HG03139 (cell line): ENCODE data around the gene ACBD6.

Source experiments
- ATAC-seq: cut with Tn5 transposase; IDR thresholded peaks from one replicate; pipeline ENCODE4 v1.9.1; 2021; ENCODE audit not compliant: unreplicated experiment

The ACBD6 gene

DNA sequence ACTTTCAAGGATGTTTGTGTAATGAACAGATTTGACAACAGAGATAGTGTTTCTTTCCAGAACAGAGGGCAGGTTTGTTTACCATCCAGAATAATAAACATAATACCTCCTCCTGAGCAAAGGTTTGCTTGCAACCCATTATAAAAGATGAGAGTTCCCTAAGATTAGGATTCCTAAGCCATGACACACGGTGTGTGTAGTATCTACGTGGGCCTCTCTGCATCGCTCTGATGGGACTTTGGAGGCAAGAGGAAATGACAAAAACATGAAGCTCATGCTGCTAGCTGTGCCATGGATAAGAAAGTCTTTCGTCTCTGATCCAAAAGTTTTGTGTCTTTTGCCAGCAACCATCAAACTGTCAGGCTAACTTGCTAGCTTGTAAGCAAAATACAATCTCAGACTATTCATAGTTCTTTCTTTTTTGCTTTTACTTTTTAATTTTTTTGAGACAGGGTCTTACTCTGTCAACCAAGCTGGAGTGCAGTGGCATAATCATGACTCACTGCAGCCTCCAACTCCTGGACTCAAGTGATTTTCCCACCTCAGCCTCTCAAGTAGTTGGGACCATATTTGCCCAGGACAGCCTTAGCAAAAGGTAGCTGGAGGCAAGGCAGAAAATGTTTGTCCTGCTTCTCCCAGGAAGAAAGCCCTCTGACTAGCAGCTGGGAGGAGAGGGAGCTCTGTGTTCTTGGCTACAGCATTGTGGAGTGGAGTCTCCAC lies 191.2 kb downstream of the ACBD6 start:
- no peak for ATAC-seq

DNA sequence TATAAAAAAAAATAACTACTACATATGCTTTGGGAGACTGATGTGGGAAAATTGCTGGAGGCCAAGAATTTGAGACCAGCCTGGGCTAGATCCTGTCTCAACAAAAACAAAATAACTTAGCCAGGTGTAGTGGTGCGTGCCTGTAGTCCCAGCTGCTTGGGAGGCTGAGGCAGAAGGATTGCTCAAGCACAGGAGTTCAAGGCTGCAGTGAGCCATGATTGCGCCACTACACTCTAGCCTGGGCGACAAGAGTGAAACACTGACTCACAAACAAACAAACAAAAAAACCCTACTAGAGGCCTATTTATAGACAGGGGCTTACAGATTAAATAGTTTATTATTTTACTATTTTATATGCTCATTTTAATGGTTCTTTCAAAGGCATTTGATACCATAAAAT lies 192.3 kb downstream of the ACBD6 start:
- ATAC-seq: no peak

DNA sequence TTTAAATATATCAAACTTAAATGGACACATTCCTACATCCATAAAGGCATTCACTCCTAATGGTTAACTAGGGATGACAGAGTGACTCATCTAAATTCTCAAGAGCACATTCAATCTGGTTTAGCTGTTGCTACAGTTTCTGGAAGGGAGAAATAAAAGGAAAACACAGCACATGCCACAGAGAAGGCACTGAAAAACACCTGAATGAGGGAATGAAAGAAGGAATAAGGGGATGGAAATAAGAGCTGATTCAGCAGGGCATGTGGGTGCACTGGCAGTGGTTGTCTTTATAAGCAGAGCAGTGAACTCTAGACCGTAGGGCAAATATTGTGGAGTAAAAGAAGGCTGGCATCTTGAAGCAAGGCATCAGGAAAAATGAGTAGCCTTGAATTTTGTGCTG lies 193.0 kb downstream of the ACBD6 start:
- no peak for ATAC-seq

DNA sequence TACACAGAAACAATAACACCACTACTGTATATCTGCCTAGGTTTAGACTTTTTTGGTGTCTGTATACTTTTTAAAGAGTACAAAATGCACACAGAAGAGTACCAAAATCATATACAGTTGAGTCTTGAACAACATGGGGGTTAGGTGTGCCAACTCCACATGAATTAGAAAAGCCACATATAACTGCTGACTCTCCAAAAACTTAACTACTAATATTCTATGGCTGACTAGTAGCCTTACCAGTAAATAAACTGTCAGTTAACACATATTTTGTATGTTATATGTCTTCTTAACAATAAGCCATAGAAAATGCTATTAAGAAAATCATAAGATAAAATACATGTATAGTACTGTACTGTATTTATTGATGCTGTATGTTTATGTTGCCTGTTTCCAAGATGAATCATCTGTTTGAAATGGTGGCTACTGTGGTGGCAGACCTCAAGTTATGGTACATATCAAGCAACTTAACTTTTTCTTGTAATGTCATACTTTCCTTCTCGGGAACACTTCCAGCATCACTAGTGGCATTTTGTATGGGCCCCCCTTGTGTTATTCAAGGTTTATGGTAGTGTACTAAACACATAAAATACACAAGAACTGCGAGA lies 201.1 kb downstream of the ACBD6 start:
- ATAC-seq: no peak

DNA sequence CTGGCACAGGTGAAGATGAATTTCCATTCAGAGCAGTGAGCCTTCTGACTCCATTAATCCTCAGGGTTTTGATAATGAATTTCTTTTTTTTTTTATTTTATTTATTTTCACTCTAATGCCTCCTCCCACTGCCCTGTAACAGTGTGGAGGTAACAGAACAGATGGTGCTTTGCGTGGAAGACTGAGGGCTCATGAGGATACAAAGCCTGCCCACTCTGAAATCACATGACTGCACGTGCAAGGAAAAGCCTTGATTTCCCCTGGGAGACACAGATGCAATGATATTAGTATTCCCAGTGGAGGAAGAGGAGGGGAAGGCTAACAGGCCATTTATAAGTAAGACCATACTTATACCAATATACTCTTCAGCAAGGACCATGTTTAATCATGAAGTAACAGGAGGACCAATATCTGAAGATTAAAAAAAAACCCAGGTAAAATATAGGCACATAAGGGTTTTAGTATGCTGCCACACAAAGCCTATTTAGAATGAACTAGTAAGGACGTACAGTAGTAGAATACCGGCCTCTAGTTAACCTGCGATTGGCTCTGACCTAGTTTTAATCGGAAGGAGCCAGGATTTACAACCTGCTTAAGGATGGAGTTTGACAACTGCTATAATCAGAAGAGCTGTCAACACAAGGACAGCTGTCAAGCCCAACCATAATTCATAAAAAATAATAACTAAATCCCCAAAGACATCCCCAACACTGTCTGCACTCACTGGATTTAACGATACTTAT lies 202.7 kb downstream of the ACBD6 start:
- ATAC-seq: no peak

DNA sequence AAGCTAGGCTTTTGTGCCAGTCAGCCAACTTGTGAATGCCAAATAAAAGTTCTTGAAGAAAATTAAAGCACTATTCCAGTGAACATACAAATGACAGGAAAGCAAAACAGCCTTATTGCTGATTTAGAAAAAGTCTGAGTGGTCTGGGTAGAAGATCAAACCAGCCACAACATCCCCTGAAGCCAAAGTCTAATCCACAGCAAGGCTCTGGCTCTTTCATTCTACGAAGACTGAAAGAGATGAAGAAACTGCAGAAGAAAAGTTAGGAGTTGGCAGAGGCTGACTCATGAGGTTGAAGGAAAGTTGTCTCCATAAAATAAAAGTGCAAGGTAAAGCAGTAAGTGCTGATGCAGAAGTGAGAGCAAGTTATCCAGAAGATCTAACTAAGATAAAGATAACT lies 206.4 kb downstream of the ACBD6 start:
- no peak for ATAC-seq

DNA sequence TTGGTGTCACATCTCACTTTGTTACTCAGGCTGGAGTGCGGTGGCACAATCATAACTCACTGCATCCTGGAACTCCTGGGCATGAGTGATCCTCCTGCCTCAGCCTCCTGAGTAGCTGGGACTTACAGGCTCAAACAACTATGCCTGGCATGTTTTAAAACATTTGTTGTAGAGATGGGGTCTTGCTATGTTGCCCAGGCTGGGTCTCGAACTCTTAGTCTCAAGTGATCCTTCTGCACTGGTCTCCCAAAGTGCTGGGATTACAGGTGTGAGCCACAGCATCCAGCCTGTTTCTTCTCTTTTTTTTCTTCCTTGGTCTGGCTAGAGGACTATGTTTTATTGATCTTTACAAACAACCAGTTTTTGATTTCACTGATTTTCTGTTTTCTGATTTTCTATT lies 207.7 kb downstream of the ACBD6 start:
- no peak for ATAC-seq

DNA sequence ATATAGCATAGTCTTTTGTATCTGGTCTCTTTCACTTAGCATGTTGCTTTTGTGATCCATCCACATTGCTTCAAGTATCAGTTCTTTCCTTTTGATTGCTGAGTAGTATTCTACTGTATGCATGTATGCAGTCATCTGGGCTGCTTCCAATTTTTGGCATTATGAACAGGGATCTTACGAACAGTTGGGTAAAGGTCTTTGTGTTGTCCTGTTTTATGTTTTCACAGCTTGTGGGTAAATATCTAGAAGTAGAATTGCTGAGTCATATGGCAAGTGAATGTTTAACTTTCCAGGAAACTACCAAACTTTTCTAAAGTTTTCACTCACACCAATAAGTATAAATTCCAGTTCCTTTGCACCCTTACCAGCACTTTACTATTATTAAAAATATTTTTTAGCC lies 211.4 kb downstream of the ACBD6 start:
- no peak for ATAC-seq

DNA sequence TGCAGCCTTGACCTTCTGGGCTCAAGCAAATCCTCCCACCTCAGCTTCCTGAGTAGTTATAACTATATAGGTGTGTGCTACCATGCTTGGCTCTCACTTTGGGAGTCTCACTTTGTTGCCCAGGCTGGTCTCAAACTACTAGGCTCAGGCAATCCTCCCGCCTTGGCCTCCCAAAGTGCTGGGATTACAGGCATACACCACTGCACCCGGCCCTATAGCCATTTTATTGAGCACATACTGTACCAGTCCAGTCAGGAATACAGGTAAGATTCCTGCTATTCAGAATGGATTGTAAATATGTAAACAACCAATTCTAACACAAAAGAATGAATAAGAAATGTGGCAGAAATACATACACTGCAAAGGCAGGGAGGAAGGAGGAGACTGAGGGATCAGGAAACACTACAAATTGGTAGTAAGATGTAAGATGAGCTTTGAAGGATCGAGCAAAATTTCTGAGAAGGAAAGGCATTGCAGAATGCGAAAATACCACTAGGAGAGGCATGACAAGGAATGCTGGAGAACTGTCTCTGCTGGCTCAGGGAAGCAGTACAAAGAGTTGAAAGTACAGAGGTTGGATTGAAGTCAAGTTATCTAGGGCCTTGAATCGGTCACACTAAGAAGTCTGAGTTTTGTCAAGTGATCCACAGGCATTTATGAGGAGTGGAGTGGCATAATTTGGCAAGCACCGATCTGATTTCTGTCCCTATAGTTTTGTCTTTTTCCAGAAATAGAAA lies 211.9 kb downstream of the ACBD6 start:
- ATAC-seq: no peak

DNA sequence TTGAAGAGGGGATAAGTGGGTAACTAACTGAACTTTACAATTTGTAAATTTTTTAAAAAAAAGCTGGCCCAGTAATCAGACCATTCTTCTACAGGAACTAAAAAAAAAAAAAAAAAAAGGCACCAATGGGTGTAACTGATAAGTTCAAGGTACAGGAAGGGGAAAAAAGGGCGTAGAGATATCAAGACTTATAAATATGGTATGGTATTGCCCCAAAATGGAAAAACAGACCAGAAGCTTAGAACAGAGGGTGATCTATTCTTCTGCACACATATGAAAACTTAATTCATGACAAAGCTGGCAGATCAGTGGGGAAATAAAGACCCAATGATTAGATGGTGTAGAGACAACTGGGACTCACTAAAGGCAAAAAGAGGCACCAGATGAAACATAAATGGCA lies 213.4 kb downstream of the ACBD6 start:
- ATAC-seq: no peak

DNA sequence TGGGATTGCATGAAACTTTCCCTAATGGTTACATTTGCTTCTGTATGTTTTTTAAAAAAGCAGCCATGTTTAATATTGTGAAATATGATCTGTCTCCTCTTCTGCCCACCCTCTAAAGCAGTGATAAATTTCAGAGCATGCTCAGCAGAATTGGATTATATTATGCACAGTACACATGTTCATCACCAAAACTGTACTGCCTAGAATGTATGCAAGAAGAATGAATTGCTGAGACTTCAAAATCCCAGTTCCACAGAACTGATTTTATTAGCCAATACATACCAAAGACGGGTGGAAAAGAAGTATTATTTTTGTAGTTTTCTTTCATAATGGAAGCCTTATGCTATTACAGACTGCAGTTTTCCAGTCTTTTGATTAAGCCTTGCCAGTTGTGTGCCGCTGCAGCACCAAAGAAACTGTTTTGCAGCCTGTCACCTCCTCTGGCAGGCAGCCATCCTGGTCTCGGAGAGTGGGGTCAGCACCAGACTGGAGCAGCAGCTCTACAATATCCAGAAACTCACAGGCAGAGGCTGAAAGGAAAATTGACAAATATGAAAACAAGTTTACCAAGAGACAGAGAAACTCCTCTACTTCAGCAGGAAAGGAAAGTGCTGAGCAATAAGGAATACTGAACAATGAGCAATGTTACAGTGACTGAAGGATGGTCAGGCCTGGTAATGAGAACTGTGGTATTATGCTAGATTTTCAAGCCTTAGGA lies 214.2 kb downstream of the ACBD6 start:
- ATAC-seq: no peak

DNA sequence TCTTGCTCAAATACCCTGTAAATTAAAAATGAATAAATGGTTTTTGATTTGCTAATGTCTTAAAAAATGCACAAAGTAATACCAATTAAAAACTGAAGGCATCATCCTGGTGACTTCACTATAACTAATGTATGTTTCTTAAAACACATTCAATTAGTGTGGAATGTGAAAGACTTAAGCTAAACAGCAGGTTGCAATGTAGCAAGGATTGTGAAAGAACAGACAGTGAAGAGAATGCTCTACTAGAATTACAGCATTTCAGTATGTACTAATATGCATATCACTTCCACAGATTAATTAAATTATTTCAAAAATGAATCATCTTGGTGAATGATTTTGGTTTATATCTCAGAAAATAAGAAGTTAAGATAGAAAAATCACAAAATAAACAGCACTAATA lies 216.0 kb downstream of the ACBD6 start:
- no peak for ATAC-seq

DNA sequence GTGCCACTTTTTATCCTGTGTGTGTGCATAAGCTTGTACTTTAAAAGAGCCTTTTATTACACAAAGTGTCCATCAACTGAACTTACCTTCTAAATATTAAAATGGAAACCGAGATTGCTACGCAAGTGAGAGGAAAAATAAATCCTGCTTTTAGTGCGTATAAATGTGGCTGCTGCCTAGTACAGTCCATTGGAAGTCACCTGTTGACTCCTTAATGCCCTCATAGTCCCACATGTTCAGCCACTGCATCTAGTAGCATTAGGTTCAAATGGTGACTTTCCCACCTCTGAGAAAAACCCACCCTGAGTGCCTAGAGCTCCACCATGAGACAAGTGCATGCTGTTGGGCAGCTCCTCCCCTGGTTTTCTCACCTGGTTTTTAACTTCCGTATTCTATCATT lies 219.3 kb downstream of the ACBD6 start:
- ATAC-seq: no peak

DNA sequence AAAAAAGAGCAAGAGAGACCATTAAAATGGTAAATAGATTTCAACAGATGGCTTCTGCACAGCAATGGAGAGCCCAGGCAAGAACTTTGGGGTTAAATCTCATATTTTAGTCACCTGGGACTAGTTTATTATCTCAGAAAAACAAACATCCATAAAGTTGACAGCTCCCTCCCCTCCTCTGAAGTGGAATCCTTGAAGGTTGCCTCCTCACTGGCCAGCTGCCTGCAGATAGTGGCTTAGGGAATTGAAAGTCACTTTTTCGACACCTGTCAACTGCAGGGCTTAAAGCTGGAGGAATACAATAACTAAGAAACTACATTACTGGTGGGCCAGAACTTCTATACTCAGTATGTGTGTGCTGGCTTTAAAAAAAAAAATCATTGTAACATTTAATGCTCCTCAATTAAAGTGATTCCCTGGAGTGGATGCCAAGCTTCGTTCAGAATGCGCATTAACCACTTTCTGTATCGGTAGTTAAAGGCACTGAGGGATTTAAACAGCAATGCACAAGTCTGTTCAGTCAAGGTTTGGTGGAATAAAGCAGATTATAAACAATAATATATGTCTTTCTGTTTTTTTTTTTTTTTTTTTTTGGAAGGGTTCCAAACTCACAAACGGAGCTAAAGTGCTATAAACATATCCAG lies 219.9 kb downstream of the ACBD6 start:
- no peak for ATAC-seq

DNA sequence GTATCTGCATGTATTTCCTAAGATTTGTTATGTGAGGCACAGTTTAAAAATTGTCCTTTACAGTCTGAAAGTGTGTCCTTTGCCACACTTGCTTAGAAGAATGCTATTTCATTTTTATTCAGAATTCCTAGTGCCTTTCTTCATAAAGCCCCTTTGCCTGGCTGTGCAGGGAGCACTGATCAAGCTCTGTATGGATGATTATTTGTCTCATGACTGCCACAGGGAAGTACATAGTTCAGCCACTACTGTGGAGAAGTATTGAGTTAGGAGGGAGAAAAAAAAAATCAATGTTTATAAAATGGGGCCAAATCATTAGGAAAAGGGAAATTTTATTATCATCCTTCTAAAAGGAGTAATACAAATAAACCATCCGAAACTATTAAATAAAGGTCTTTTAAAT lies 220.9 kb downstream of the ACBD6 start:
- ATAC-seq: no peak

DNA sequence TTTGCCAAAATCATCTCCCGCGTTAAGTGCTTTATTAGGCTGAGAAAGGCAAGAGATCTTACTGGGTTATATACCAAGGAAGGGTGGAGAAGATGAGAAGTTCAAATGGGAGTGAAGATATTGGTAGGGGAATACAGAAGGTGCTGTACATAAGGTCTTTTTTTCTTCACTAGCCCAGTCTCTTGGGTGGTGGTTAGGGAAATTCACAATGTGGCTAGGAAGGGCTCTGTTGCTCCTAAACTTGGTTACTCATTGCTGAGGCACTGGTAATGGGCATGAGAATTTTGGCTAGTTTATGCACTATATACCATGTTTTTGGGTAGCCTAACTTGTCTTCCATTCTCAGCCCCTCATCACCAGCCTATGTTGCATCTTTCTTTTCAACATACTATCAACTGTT lies 221.8 kb downstream of the ACBD6 start:
- ATAC-seq: no peak

DNA sequence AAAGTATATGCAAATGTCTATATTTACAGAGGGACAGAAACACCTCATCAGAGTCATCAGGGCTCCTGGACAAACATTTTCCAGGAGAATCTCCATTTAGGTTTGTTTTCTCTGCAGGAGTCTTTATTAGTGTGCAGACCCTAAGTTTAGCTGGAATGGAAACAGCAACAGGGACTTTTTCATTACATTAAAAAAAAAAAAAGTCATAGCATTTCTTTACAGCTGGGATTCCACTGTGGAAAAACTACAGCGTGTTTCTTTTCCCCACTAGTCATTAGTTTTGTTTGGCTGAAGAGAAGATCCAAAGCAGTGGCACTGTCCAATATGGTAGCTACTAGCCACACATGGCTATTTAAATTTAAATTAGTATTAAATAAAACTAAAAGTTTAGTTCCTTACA lies 222.7 kb downstream of the ACBD6 start:
- ATAC-seq: no peak

DNA sequence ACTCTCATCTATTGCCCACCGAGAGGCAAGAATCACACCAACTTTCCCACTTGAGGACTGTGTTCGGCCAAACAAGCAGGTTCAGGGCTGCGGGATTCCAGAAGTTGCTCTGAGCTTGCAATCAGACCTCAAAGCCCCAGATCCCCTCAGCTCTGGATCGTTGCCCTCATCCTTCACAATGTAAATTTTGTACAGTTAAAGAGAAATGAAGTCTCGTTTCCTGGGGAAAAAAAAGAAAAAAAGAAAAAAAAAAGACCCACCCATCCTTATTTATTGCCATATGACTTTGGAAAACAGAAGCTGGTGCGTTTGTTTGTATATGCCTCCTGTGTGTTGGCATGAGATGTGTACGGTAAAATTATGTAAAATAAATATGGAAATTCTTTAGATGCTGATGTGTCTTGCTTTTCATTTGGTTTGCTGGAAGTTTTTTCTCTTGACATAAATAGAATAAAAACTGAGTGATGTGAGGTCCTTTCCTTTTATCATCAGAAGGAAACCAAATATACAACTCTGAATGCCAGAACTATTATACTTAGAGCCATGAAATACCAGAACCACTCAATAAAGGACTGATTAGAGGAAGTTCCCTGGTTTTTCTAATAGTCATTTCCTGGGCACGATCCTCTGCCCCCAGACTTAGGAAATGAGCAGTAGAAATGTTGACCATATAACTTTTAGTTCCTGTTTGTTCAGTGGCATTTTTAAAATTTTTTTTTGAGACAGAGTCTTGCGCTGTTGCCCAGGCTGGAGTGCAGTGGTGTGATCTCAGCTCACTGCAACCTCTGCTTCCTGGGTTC lies 223.6 kb downstream of the ACBD6 start:
- no peak for ATAC-seq

DNA sequence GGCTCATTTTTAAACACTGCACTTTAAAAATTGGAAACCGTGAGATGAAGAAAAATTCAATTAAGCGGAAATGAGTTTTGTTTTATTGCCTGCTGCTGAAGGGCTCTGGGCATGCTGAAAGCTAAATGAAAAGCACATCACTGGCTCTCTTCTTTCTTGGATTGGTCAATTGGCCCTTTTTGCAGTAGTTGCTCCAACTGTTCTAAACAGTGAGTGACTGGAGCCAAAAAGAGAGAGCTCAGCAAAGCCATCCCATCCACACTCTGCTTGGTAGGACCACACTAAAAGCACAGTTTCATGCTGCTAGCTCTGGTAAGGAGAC lies 224.2 kb downstream of the ACBD6 start:
- no peak for ATAC-seq
